Stimulated activated CD4-positive, alpha-beta T cell treated with anti-CD3 and anti-CD28 coated beads, Interleukin-2, amount 100 ng/mL, for 4 hours (primary cell): ENCODE results near the gene DPH5.
"Not testable (repeated sequence)": the region's sequence is repeated elsewhere in the genome, so short reads cannot be mapped to it uniquely, and the experiment has no call there.

ENCODE experiments used
- DNase-seq: peaks from one replicate; pipeline ENCODE4 v3.0.0-alpha.2; 2020; ENCODE audit warnings: low read depth

Gene DPH5, protein sequence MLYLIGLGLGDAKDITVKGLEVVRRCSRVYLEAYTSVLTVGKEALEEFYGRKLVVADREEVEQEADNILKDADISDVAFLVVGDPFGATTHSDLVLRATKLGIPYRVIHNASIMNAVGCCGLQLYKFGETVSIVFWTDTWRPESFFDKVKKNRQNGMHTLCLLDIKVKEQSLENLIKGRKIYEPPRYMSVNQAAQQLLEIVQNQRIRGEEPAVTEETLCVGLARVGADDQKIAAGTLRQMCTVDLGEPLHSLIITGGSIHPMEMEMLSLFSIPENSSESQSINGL

DNA sequence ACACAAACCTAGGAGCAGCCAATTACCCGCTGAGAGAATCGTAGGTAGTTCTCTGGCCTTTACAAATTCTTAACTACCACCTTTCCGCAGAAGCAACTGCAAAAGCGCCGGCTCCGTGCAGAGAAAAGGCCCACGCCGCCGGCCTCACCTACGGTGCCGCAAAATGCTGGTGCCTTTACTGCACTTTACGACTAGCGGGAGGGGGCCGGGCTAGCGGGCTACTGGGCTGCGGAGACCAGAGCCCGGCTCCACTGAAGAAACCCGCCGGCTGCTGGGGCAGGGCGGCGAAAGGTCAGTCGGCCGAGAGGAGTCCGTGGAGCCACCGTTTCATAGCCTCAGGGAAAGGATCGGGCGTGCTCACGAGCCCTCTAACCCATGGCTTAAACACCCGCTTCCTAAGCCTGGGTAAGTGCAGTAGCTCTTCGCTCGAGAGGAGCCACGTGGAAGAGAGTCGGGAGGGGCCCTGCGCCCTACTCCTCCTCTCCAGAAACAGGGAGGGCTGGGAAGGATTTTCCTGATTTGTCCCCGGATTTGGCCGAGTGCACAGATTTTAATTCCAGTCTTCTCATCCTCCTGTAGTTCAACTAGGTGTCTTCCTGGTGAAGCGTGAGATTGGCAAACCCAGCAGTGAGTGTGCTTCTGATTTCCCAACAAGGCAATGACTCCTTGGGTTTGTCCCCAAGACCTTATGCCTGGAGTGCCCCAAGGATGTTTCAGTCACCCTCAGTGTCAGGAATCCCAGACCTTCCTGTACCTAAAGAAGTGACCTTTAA lies at the start of gene DPH5:
DPH5 (minus strand) TSS at position 128 of the 773 bp plus-strand sequence. CDS start 341 bp downstream, outside the sequence.
- peak; percentile 86 for DNase-seq

- no peak for DNase-seq
Measured at GRCh38 chr1:101073836-101074235, 48.3 kb upstream of the DPH5 start.

- DNase-seq = no peak
Measured at GRCh38 chr1:101071470-101071891, 45.9 kb upstream of the DPH5 start.

DNA sequence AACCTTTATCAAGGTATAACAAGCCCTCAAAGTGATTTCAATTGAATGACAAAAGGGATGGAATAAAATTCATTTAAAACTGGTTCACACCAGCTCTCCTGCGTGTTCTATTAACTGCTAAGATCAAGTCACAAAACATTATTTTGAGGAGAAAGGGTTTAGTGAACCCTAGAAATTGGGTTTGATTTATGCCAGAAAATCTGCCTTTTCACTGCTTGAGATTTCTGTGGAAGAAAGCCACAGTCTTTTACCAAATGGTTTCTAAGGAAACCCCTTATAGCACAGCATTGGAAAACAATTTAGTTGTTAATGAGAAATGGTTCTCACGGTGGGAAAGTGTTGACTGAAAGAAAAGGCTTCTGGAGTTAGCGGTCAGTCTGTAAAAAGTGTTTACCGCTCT lies 43.6 kb upstream of the DPH5 start:
- no peak for DNase-seq

- DNase-seq = not testable (repeated sequence)
Measured at GRCh38 chr1:101066937-101067335, 41.4 kb upstream of the DPH5 start.

GRCh38 chr1:101066260-101066936 lies 40.8 kb upstream of the DPH5 start:
- no peak for DNase-seq

DNA sequence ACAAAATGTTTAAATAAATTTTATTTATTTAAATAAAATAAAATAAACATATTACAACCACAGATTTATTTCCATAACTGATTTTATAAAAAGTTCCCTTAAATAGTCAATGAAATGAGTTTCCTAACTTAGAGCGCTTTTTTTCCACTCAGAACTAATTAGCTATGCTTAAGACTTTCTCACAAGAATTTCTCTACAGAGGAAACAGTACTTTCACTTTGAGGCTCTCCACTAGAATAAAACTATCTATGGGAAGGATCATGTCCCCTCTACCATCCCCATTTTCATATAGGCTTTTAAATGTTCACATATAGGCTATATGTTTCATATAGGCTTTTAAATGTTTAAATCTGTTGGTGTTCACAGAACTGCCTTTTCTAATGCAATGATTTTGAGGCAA lies 40.0 kb upstream of the DPH5 start:
- DNase-seq = no peak

GRCh38 chr1:101064697-101065096 lies 39.1 kb upstream of the DPH5 start:
- DNase-seq = no peak

GRCh38 chr1:101060992-101061391 lies 35.4 kb upstream of the DPH5 start:
- DNase-seq = no peak

DNA sequence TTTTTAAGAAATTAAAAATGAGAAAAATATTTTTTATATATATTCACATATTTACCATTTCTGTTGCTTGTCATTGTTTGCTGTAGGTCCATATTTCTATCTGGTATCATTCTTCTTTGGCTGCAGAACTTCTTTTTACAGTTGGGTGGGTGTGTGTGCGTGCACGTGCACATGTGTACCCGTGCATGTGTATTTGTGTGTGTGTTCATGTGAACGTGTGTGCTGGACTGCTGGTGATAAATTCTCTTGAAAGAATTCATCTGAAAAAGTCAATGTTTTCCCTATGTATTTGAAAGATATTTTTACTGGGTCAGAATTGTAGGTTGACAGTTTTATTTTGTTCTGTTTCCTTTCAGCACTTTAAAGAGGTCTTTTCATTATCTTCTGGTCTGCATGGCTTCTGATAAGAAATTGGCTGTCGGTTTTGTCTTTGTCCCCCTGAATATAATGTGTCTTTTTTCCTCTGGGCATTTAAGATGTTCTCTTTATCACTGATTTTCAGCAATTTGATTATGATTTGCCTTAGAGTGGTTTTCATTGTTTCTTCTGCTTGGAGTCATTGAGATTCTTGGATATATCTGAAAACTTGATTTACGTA lies 34.5 kb upstream of the DPH5 start:
- no peak for DNase-seq

DNA sequence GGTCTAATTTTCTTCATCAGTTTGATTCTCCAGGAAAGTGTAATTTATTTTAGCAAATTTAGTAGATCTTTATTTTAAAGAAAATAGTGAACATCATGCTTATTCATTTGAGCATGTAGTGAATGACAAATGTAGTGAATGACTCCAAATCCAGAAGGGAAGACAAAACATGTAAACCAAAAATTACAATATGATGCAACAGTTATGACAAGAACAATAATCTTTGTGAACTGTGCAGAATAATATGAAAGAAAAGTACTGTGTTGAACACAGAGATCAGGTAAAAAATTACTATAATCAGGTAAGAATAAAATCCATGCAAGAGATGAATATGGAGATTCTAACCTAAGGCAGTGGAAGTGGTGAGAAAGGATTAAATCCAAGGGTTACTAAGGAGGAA lies 30.0 kb upstream of the DPH5 start:
- DNase-seq = no peak

- DNase-seq = no peak
Measured at GRCh38 chr1:101051688-101052638, 26.4 kb upstream of the DPH5 start.

DNA sequence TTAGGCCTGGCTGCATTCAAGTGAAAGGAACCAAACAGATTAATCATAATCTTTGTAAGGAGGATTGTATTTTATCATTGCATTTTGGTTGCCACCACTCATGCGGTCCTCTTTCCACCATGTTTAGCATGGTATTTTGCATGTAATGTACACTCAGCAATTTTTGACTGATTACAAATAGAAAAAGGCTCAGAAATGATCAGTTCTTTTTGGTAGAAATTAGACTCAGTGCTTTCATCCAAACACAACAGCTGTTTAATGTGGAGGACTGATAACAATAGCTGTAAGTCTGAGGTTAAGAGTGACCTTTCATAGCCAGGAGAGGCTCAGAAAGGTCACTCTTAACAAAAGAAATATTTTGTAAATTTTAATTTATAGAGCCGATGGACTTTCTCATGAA lies 25.3 kb upstream of the DPH5 start:
- DNase-seq = no peak

- no peak for DNase-seq
Measured at GRCh38 chr1:101044749-101045148, 19.2 kb upstream of the DPH5 start.

DNA sequence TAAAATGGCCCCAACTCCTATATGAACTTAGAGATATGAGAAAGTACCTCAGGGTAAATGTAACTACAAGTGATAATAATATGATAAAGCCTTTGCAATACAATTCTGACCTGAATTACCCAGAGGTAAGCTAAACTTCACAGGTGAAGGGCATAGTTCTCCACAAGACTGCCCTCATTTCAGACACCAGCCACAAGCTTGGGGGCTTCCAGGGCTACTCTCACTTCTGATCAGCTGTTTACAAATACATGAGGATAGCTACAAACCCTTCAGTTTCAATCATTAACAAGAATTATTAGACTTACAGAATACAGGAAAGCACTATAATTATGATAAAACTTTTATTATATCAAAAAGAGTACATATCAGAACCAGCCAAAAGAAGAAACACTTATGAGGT lies 18.7 kb upstream of the DPH5 start:
- no peak for DNase-seq

DNA sequence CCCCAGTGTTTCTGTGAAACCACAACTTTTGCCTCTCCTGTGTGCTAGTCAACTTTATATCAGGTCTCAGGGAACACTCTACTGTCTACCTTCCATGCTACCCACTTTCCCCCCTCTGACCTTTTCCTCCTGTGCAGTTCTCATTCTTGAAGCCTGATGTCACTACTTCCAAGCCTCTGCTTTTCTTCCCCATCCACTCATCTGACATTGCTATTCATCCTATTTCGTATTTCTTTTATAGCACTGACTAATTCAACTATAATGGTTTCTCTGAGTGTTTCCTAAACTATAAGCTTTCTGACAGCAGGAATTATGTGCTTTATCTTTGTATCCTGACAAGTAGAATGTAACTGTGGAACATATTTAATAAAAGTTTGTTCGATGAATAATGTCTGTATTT lies 18.2 kb upstream of the DPH5 start:
- DNase-seq = no peak

DNA sequence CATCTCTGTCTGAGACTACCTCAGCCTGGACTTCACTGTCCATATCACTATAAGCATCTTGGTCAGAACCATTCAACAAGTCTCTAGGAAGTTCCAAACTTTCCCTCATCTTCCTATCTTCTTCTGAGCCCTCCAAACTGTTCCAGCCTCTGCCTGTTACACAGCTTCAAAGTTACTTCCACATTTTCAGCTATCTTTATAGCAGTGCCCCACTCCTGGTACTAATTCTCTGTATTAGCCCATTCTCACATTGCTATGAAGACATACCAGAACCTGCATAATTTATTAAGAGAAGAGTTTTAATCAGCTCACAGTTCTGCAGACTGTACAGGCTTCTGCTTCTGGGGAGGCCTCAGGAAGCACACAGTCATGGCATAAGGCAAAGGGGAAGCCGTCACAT lies 15.7 kb upstream of the DPH5 start:
- no peak for DNase-seq

DNA sequence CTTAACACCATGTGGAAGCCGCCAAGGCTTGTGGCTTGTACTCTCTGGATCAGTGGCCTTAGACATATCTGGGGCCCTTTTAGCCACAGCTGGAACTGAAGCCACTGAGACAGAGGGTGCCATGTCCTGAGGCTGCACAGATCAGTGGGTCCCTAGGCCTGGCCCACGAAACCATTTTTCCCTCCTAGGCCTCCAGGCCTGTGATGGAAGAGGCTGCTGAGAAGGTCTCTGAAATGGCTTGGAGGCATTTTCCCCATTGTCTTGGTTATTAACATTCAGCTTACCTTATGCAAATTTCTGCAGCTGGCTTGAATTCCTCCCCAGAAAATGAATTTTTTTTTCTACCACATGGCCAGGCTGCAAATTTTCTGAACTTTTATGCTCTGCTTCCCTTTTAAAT lies 15.1 kb upstream of the DPH5 start:
- no peak for DNase-seq

- DNase-seq = no peak
Measured at GRCh38 chr1:101039245-101039644, 13.7 kb upstream of the DPH5 start.

GRCh38 chr1:101037316-101037715 lies 11.7 kb upstream of the DPH5 start:
- no peak for DNase-seq

- no peak for DNase-seq
Measured at GRCh38 chr1:101033017-101033416, 7.4 kb upstream of the DPH5 start.
